ENCODE measurements around the gene TSLP.

TSLP gene

DNA sequence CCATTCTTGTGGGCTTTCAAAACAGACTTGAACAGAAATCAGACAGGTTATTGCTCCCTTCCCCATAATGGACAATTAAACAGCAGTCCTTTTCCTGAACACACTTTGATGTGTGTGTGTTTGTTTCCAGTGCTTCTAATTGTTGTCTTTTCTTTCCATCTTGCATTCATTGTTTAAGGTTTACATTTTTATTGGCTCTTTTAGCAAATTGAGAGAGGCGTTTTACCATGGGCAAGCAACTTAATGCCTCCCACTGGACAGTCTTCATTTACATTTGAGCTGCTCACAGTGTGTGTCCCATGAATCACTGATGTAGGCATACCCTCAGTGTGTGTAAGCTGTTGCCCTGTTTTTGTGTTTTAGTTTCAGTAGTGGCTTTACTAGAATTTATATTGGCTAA lies 45.6 kb downstream of the TSLP start:
- Histone ChIP-seq H3K4me3 (ENCODE audit: low read depth, low read length) (no peak overlapping the region), H3K18ac (ENCODE audit: low read length) (no peak overlapping the region), H2BK12ac (ENCODE audit: low read length) (no peak overlapping the region), H3K9me3 (ENCODE audit: insufficient read depth, low read depth, low read length) (no peaks in the 10 kb centered on the region), H4K12ac (ENCODE audit: low read depth, low read length) (no peak overlapping the region), H3K36me3 (ENCODE audit: control insufficient read depth in 1 of 2, insufficient read depth in 2 of 2, low read length in 2 of 2) (peaks cover 0 to 4% of the 10 kb centered on the region in 2 experiments), H2AK5ac (ENCODE audit: low read length) (no peak overlapping the region), H4K8ac (ENCODE audit: low read depth, low read length) (no peak overlapping the region), H3K4me2 (ENCODE audit: low read length) (no peak overlapping the region), H2BK120ac (ENCODE audit: insufficient read depth, low read length, poor library complexity) (no peak overlapping the region), H3K4me1 (ENCODE audit: control insufficient read depth in 1 of 2, insufficient read depth in 2 of 2, low read length in 2 of 2) (no peaks in the 10 kb centered on the region), H3K27ac (ENCODE audit: low read depth, low read length) (no peak overlapping the region), H3K27me3 (ENCODE audit: insufficient read depth, low read length) (no peaks in the 10 kb centered on the region), H3K14ac (ENCODE audit: low read length) (no peak overlapping the region), H2BK5ac (ENCODE audit: low read depth, low read length, poor library complexity) (no peak overlapping the region), H3K79me1 (ENCODE audit: low read length) (no peaks in the 10 kb centered on the region), H2AFZ (ENCODE audit: insufficient read depth, low read length, poor library complexity) (no peak overlapping the region), H3K79me2 (ENCODE audit: control insufficient read depth, insufficient read depth, low read length, poor library complexity) (no peaks in the 10 kb centered on the region), H3K9ac (ENCODE audit: low read length) (no peak overlapping the region), H3K4ac (ENCODE audit: low read depth, low read length) (no peak overlapping the region), H4K91ac (ENCODE audit: low read depth, low read length) (no peak overlapping the region), H3K23ac (ENCODE audit: low read length) (no peak overlapping the region)
- DNase-seq = no peak
- no CpG with 5 or more reads among the region's 1 CpG for WGBS (ENCODE audit: extremely low coverage, insufficient coverage, insufficient read length)

DNA sequence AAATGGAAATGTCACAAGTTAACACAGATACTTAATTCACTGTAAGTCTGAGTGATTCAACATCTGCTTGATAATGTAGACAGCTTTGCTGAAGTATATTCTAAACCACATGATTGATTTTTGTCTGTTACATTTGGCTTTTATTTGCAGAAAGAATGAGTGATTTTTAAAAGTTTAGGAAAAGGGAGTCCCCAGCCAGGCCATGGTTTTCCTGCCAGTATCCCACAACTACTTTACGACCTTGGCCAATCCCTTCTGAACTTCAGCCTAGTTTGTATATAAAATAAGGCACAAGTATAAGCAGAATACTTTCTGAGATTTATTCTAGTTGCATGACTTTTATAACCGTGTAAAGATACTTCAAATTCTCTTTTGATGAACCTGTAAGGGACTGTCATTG lies 47.7 kb downstream of the TSLP start:
- no CpG with 5 or more reads among the region's 2 CpGs for WGBS (ENCODE audit: extremely low coverage, insufficient coverage, insufficient read length)
- Histone ChIP-seq H3K9me3 (ENCODE audit: insufficient read depth, low read depth, low read length) (no peaks in the 10 kb centered on the region), H3K27ac (ENCODE audit: low read depth, low read length) (no peak overlapping the region), H2BK5ac (ENCODE audit: low read depth, low read length, poor library complexity) (no peak overlapping the region), H3K23ac (ENCODE audit: low read length) (no peak overlapping the region), H3K79me2 (ENCODE audit: control insufficient read depth, insufficient read depth, low read length, poor library complexity) (no peaks in the 10 kb centered on the region), H2AK5ac (ENCODE audit: low read length) (no peak overlapping the region), H3K4me3 (ENCODE audit: low read depth, low read length) (no peak overlapping the region), H3K4me2 (ENCODE audit: low read length) (no peak overlapping the region), H2BK120ac (ENCODE audit: insufficient read depth, low read length, poor library complexity) (no peak overlapping the region), H3K4ac (ENCODE audit: low read depth, low read length) (no peak overlapping the region), H3K27me3 (ENCODE audit: insufficient read depth, low read length) (no peaks in the 10 kb centered on the region), H4K12ac (ENCODE audit: low read depth, low read length) (no peak overlapping the region), H3K4me1 (ENCODE audit: control insufficient read depth in 1 of 2, insufficient read depth in 2 of 2, low read length in 2 of 2) (no peaks in the 10 kb centered on the region), H2AFZ (ENCODE audit: insufficient read depth, low read length, poor library complexity) (no peak overlapping the region), H3K36me3 (ENCODE audit: control insufficient read depth in 1 of 2, insufficient read depth in 2 of 2, low read length in 2 of 2) (peaks cover 2 to 5% of the 10 kb centered on the region in 2 experiments), H2BK12ac (ENCODE audit: low read length) (no peak overlapping the region), H3K14ac (ENCODE audit: low read length) (no peak overlapping the region), H4K8ac (ENCODE audit: low read depth, low read length) (no peak overlapping the region), H4K91ac (ENCODE audit: low read depth, low read length) (no peak overlapping the region), H3K79me1 (ENCODE audit: low read length) (no peaks in the 10 kb centered on the region), H3K18ac (ENCODE audit: low read length) (no peak overlapping the region), H3K9ac (ENCODE audit: low read length) (no peak overlapping the region)
- no peak for DNase-seq

DNA sequence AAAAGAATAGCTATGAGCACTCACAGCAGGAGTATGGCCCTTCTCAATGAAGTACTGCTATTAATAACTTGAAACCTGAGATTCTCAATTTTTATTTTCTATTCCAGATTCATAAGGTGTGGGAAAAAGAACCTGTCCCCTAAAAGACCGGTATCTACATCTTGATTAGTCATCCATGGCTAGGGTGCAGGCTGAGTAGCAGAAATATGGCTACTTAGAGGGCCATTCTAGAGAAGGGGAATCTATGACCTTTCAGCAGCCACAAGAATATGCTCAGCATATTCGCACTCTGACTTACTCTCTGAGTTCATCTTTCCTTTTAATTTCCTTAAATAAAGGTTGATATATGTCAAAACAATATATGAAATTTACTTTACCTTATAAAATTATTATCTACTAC lies 48.3 kb downstream of the TSLP start:
- H2BK12ac ChIP-seq (ENCODE audit: low read length) = no peak overlapping the region
- H2AFZ ChIP-seq (ENCODE audit: insufficient read depth, low read length, poor library complexity) = no peak overlapping the region
- no peak overlapping the region for H3K9ac ChIP-seq (ENCODE audit: low read length)
- no peaks in the 10 kb centered on the region for H3K79me1 ChIP-seq (ENCODE audit: low read length)
- peaks cover 2 to 3% of the 10 kb centered on the region in 2 experiments for H3K36me3 ChIP-seq (ENCODE audit: control insufficient read depth in 1 of 2, insufficient read depth in 2 of 2, low read length in 2 of 2)
- no peak overlapping the region for H3K4me3 ChIP-seq (ENCODE audit: low read depth, low read length)
- H3K79me2 ChIP-seq (ENCODE audit: control insufficient read depth, insufficient read depth, low read length, poor library complexity) = no peaks in the 10 kb centered on the region
- no peak overlapping the region for H4K8ac ChIP-seq (ENCODE audit: low read depth, low read length)
- no CpG with 5 or more reads among the region's 2 CpGs for WGBS (ENCODE audit: extremely low coverage, insufficient coverage, insufficient read length)
- H4K91ac ChIP-seq (ENCODE audit: low read depth, low read length) = no peak overlapping the region
- H4K12ac ChIP-seq (ENCODE audit: low read depth, low read length) = no peak overlapping the region
- no peak overlapping the region for H2AK5ac ChIP-seq (ENCODE audit: low read length)
- H3K18ac ChIP-seq (ENCODE audit: low read length) = no peak overlapping the region
- DNase-seq = no peak
- no peak overlapping the region for H2BK5ac ChIP-seq (ENCODE audit: low read depth, low read length, poor library complexity)
- H3K9me3 ChIP-seq (ENCODE audit: insufficient read depth, low read depth, low read length) = no peaks in the 10 kb centered on the region
- H3K4ac ChIP-seq (ENCODE audit: low read depth, low read length) = no peak overlapping the region
- no peak overlapping the region for H3K4me2 ChIP-seq (ENCODE audit: low read length)
- H3K14ac ChIP-seq (ENCODE audit: low read length) = no peak overlapping the region
- no peak overlapping the region for H3K23ac ChIP-seq (ENCODE audit: low read length)
- no peak overlapping the region for H2BK120ac ChIP-seq (ENCODE audit: insufficient read depth, low read length, poor library complexity)
- no peak overlapping the region for H3K27ac ChIP-seq (ENCODE audit: low read depth, low read length)
- H3K4me1 ChIP-seq (ENCODE audit: control insufficient read depth in 1 of 2, insufficient read depth in 2 of 2, low read length in 2 of 2) = no peaks in the 10 kb centered on the region
- no peaks in the 10 kb centered on the region for H3K27me3 ChIP-seq (ENCODE audit: insufficient read depth, low read length)

DNA sequence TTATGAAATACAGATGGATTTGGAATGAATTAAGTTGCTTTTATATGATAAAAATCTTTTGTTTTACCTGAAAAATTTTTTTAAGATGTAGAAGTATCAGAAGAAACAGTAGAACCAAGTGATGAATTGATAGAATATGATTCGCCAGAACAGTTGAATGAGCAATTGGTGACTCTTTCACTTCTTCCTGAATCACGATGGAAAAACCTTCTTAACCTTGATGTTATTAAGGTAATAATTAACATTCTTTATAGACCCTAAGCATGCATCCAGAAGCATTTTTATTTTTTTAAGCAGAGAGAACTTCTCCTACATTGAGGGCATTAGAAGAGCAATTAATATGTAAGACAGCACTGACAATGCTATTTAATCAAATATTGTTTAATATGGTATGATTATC lies 49.4 kb downstream of the TSLP start:
- no peak overlapping the region for H2BK120ac ChIP-seq (ENCODE audit: insufficient read depth, low read length, poor library complexity)
- H4K8ac ChIP-seq (ENCODE audit: low read depth, low read length) = no peak overlapping the region
- DNase-seq = no peak
- H3K9ac ChIP-seq (ENCODE audit: low read length) = no peak overlapping the region
- no peak overlapping the region for H4K12ac ChIP-seq (ENCODE audit: low read depth, low read length)
- no peak overlapping the region for H3K4ac ChIP-seq (ENCODE audit: low read depth, low read length)
- no CpG with 5 or more reads among the region's 2 CpGs for WGBS (ENCODE audit: extremely low coverage, insufficient coverage, insufficient read length)
- no peak overlapping the region for H3K18ac ChIP-seq (ENCODE audit: low read length)
- no peak overlapping the region for H3K4me3 ChIP-seq (ENCODE audit: low read depth, low read length)
- H2AK5ac ChIP-seq (ENCODE audit: low read length) = no peak overlapping the region
- no peak overlapping the region for H3K14ac ChIP-seq (ENCODE audit: low read length)
- H3K9me3 ChIP-seq (ENCODE audit: insufficient read depth, low read depth, low read length) = no peaks in the 10 kb centered on the region
- no peaks in the 10 kb centered on the region for H3K79me2 ChIP-seq (ENCODE audit: control insufficient read depth, insufficient read depth, low read length, poor library complexity)
- no peak overlapping the region for H4K91ac ChIP-seq (ENCODE audit: low read depth, low read length)
- no peak overlapping the region for H2BK12ac ChIP-seq (ENCODE audit: low read length)
- no peak overlapping the region for H3K4me2 ChIP-seq (ENCODE audit: low read length)
- H3K23ac ChIP-seq (ENCODE audit: low read length) = no peak overlapping the region
- no peak overlapping the region for H2AFZ ChIP-seq (ENCODE audit: insufficient read depth, low read length, poor library complexity)
- H3K36me3 ChIP-seq (ENCODE audit: control insufficient read depth in 1 of 2, insufficient read depth in 2 of 2, low read length in 2 of 2) = peaks cover 1 to 2% of the 10 kb centered on the region in 2 experiments
- H2BK5ac ChIP-seq (ENCODE audit: low read depth, low read length, poor library complexity) = no peak overlapping the region
- H3K27ac ChIP-seq (ENCODE audit: low read depth, low read length) = no peak overlapping the region
- H3K4me1 ChIP-seq (ENCODE audit: control insufficient read depth in 1 of 2, insufficient read depth in 2 of 2, low read length in 2 of 2) = no peaks in the 10 kb centered on the region
- no peaks in the 10 kb centered on the region for H3K79me1 ChIP-seq (ENCODE audit: low read length)
- no peaks in the 10 kb centered on the region for H3K27me3 ChIP-seq (ENCODE audit: insufficient read depth, low read length)
